K562 (cell line): ENCODE data around the gene NLRP9. TPM values are rescaled to one million over a fixed set of nuclear protein-coding genes. Genes with fewer than 3 reads are reported as not detected.

Experiments used
- CREM ChIP-seq: IDR thresholded peaks from 2 replicates; pipeline ENCODE4 v1.6.1; 2014; ENCODE audit warnings: antibody characterized with exemption, low read depth
- CSDE1 ChIP-seq, 2 experiments: fragments of 450-650 bp; IDR thresholded peaks; 2 replicates each; pipeline ENCODE4 v1.6.1; 2016; ENCODE audit warnings: mild to moderate bottlenecking in 1 of 2
- FOXA3 ChIP-seq, 2 experiments: fragments of 450-650 bp in 1 of 2; sonication (generic) in 1 of 2; formaldehyde crosslinking; IDR thresholded peaks in 1 of 2; conservative IDR thresholded peaks in 1 of 2; 2 replicates each; pipeline versions ENCODE4 v1.4.0 to v1.8.0; 2020 to 2022; ENCODE audit warnings: mild to moderate bottlenecking in 2 of 2, missing genetic modification reagents in 1 of 2
- GATAD2A ChIP-seq: fragments of 450-650 bp; IDR thresholded peaks from 2 replicates; pipeline ENCODE4 v1.6.1; 2017
- JUND ChIP-seq, 2 experiments: IDR thresholded peaks; 2 replicates in 1 of 2; 3 replicates in 1 of 2; pipeline ENCODE4 v1.6.1; 2011; ENCODE audit warnings: borderline replicate concordance in 2 of 2, low read depth in 2 of 2, low read length in 2 of 2, improper control_type of control experiment in 1 of 2, missing biosample characterization in 1 of 2, missing genetic modification characterization in 1 of 2, missing genetic modification reagents in 1 of 2
- KDM5B ChIP-seq: fragments of 200-600 bp; sonication (generic); IDR thresholded peaks from 2 replicates; pipeline ENCODE4 v1.6.1; 2012; ENCODE audit warnings: low read depth, mild to moderate bottlenecking, moderate library complexity, low read length, control low read depth, inconsistent platforms; ENCODE audit not compliant: insufficient replicate concordance
- MYBL2 ChIP-seq, 2 experiments: fragments of 450-650 bp in 1 of 2; sonication (generic) in 1 of 2; formaldehyde crosslinking in 1 of 2; IDR thresholded peaks; 2 replicates each; pipeline versions ENCODE4 v1.6.1 to v1.8.1; 2017 to 2022; ENCODE audit warnings: borderline replicate concordance in 1 of 2, inconsistent platforms in 1 of 2, low read depth in 1 of 2, mild to moderate bottlenecking in 1 of 2, missing genetic modification reagents in 1 of 2, moderate library complexity in 1 of 2
- NR4A1 ChIP-seq, 2 experiments: fragments of 250-450 bp in 1 of 2; fragments of 450-650 bp in 1 of 2; sonication (Bioruptor Pico) in 1 of 2; IDR thresholded peaks; 2 replicates each; pipeline versions ENCODE4 v1.4.0 to v1.6.1; 2016 to 2020; ENCODE audit warnings: mild to moderate bottlenecking in 2 of 2, missing compliant biosample characterization in 1 of 2, missing genetic modification characterization in 1 of 2, moderate library complexity in 1 of 2
- RBM17 ChIP-seq: fragments of 200-400 bp; formaldehyde crosslinking; IDR thresholded peaks from 2 replicates; pipeline ENCODE4 v1.6.1; 2017; ENCODE audit warnings: low read depth, mild to moderate bottlenecking, low read length, borderline replicate concordance
- SIN3A ChIP-seq, 2 experiments: fragments of 150-350 bp in 1 of 2; IDR thresholded peaks; 2 replicates each; pipeline ENCODE4 v1.6.1; 2011 to 2016; ENCODE audit warnings: borderline replicate concordance in 2 of 2, low read depth in 2 of 2, low read length in 2 of 2, mild to moderate bottlenecking in 2 of 2, moderate library complexity in 2 of 2; ENCODE audit not compliant: control insufficient read depth in 1 of 2
- TFE3 ChIP-seq: fragments of 450-650 bp; formaldehyde crosslinking; IDR thresholded peaks from 2 replicates; pipeline ENCODE4 v1.4.0; 2020; ENCODE audit warnings: mild to moderate bottlenecking, mixed read lengths
- ZC3H4 ChIP-seq: sonication (generic); formaldehyde crosslinking; IDR thresholded peaks from 2 replicates; pipeline ENCODE4 v1.9.0; 2021; ENCODE audit warnings: missing genetic modification reagents, borderline replicate concordance
- ZFP91 ChIP-seq: sonication (generic); formaldehyde crosslinking; IDR thresholded peaks from 2 replicates; pipeline ENCODE4 v1.8.0; 2022; ENCODE audit warnings: mild to moderate bottlenecking, missing genetic modification reagents
- ZNF263 ChIP-seq: sonication (generic); formaldehyde crosslinking; IDR thresholded peaks from 2 replicates; pipeline ENCODE4 v1.8.0; 2022; ENCODE audit warnings: mild to moderate bottlenecking, missing genetic modification reagents, borderline replicate concordance
- ZNF592 ChIP-seq: fragments of 450-650 bp; IDR thresholded peaks from 2 replicates; pipeline ENCODE4 v1.6.1; 2017; ENCODE audit warnings: antibody characterized with exemption, mild to moderate bottlenecking
- polyA plus RNA-seq, 8 experiments: library from polyadenylated mRNA; depleted of rRNA in 4 of 8; stranded (reverse) in 5 of 8; unstranded in 3 of 8; fragments of >200 nt; fragmentation: Nextera tagmentation in 2 of 8; fragmentation: Illumina TruSeq in 1 of 8; extraction: Ambion mirVana in 2 of 8; extraction: Trizol in 1 of 8; gene quantifications; 2 replicates each; pipeline versions ENCODE4 v1.2.1 to v1.2.3, GENCODE V29; 2011 to 2014; ENCODE audit warnings: inconsistent platforms in 1 of 8, missing spikeins in 1 of 8
- total RNA-seq, 7 experiments: library from RNA; depleted of rRNA in 6 of 7; stranded (reverse); fragments of >200 nt in 6 of 7; fragmentation: Illumina TruSeq in 2 of 7; extraction: Trizol in 2 of 7; gene quantifications; 2 replicates each; pipeline versions ENCODE4 v1.2.1 to v1.2.3, GENCODE V29; 2011 to 2021; ENCODE audit warnings: low replicate concordance in 1 of 7

Gene NLRP9
- total and polyA plus RNA-seq, 9 of the 15 experiments (the other 6 are each of a cell fraction or from before 2014, with no cell fraction given) = not detected

- no peak for TF ChIP-seq ZNF592
- no peak for TF ChIP-seq MYBL2 (IDR thresholded peaks at IDR 0.05; ENCODE audit: low read depth)
- no peak for TF ChIP-seq MYBL2 (CRISPR knock-in tag; IDR thresholded peaks at IDR 0.05; ENCODE audit: borderline replicate concordance)
- no peak for TF ChIP-seq JUND (IDR thresholded peaks at IDR 0.05; ENCODE audit: borderline replicate concordance, low read depth, low read length)
- peak; percentile 22; the same call in 1 of the 3 replicates for TF ChIP-seq JUND (tag; IDR thresholded peaks at IDR 0.05; ENCODE audit: borderline replicate concordance, low read depth, low read length)
- TF ChIP-seq RBM17 = no peak
- no peak for TF ChIP-seq ZFP91 (CRISPR knock-in tag)
- no peak for TF ChIP-seq CSDE1 (IDR thresholded peaks at IDR 0.05)
- TF ChIP-seq GATAD2A = peak; percentile 62; the same call in 1 of the 2 replicates
- no peak for TF ChIP-seq ZNF263 (CRISPR knock-in tag)
- no peak for TF ChIP-seq NR4A1 (CRISPR knock-in tag; IDR thresholded peaks at IDR 0.05)
- peak; percentile 68; the same call in 1 of the 2 replicates for TF ChIP-seq NR4A1 (tag; IDR thresholded peaks at IDR 0.05)
- TF ChIP-seq ZC3H4 (CRISPR knock-in tag) = no peak
- TF ChIP-seq CREM = peak; percentile 37; the same call in 1 of the 2 replicates
- no peak for TF ChIP-seq FOXA3 (CRISPR knock-in tag; conservative IDR thresholded peaks at IDR 0.05 in 1 of 2, IDR thresholded peaks at IDR 0.05 in 1 of 2)
- TF ChIP-seq SIN3A (IDR thresholded peaks at IDR 0.05; ENCODE audit: borderline replicate concordance in 2 of 2, control insufficient read depth in 1 of 2, low read depth in 2 of 2, low read length in 2 of 2) = no peak
- no peak for TF ChIP-seq TFE3 (CRISPR knock-in tag)
- TF ChIP-seq KDM5B = no peak
Observed at GRCh38 chr19:55702131-55702627, 36.0 kb downstream of the NLRP9 start (continued).
